ENCODE data around the gene CXCR6. TPM values are rescaled to one million over a fixed set of nuclear protein-coding genes. Genes with fewer than 3 reads are reported as not detected.

CXCR6 gene
- total RNA-seq: not detected in 3 replicates
- long read RNA-seq: 0 reads

- Mint-ChIP-seq H3K4me1 (ENCODE audit: low read depth) (peaks cover 7% of the 10 kb centered on the region), H3K36me3 (ENCODE audit: low read depth) (peaks cover 15% of the 10 kb centered on the region), H3K4me3 (ENCODE audit: unreplicated experiment) (no peak within 1 kb of the TSS), H3K27ac (ENCODE audit: unreplicated experiment) (no peak within 1 kb of the TSS), H3K9me3 (ENCODE audit: low read depth) (peaks cover 6% of the 10 kb centered on the region), H3K27me3 (ENCODE audit: low read depth) (no peaks in the 10 kb centered on the region)
- no peak for TF ChIP-seq CTCF (IDR thresholded peaks at IDR 0.05)
- DNase-seq (ENCODE audit: low spot score): no peak
Observed at GRCh38 chr3:45943207-45943846, at the start of gene CXCR6. CXCR6 (plus strand) TSS chr3:45943464; CDS start chr3:45946482, 3,018 bp downstream.

GRCh38 chr3:45894015-45894414, 49.2 kb upstream of the CXCR6 start:
- DNase-seq (ENCODE audit: low spot score): no peak
- TF ChIP-seq CTCF (IDR thresholded peaks at IDR 0.05): no peak
- Mint-ChIP-seq H3K27me3 (ENCODE audit: low read depth) (peaks cover 6% of the 10 kb centered on the region), H3K4me1 (ENCODE audit: low read depth) (peaks cover 24% of the 10 kb centered on the region), H3K9me3 (ENCODE audit: low read depth) (no peaks in the 10 kb centered on the region), H3K36me3 (ENCODE audit: low read depth) (no peaks in the 10 kb centered on the region), H3K27ac (ENCODE audit: unreplicated experiment) (no peak overlapping the region), H3K4me3 (ENCODE audit: unreplicated experiment) (no peak overlapping the region)

DNA sequence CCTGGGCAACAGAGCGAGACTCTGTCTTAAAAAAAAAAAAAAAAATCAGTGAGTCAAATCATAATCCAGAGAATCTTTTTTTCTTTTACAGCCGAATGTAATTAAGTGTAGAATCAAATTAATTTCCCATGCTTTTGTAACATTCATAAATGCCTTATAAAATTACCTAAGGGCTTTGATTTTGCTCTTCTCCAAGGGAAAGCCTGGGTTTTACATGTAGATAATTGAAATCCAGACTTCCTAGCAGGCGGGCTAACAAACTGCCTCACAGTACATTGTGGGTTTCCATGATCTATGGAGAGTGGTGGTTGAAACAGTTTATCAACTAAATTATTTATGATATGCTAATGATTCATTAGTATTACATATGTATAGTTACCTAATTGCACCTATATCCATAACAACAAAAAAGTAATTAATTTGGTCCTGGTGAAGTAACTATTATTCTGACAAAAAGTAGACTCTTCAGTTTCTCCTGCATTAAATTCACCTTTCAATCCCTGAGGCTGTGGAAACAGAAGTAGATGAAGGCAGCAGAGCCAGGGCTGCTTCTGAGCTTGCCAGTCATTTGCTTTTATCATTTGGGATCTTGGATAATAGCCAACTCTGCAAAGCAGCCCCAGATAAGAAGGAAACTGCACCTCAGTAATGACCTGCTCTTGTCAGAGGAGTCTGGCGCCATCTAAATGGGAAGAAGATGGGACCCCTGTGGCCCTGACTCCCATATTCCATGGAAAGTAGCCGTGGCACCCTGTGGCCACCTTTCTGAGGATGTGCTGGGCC, 47.4 kb upstream of the CXCR6 start:
- DNase-seq (ENCODE audit: low spot score): no peak
- peaks cover 21% of the 10 kb centered on the region for H3K4me1 Mint-ChIP-seq (ENCODE audit: low read depth)
- H3K27ac Mint-ChIP-seq (ENCODE audit: unreplicated experiment): no peak overlapping the region
- no peak for TF ChIP-seq CTCF (IDR thresholded peaks at IDR 0.05)
- no peaks in the 10 kb centered on the region for H3K36me3 Mint-ChIP-seq (ENCODE audit: low read depth)
- H3K9me3 Mint-ChIP-seq (ENCODE audit: low read depth): no peaks in the 10 kb centered on the region
- H3K4me3 Mint-ChIP-seq (ENCODE audit: unreplicated experiment): no peak overlapping the region
- peaks cover 6% of the 10 kb centered on the region for H3K27me3 Mint-ChIP-seq (ENCODE audit: low read depth)

- DNase-seq (ENCODE audit: low spot score): no peak
- peaks cover 2% of the 10 kb centered on the region for H3K27me3 Mint-ChIP-seq (ENCODE audit: low read depth)
- H3K4me3 Mint-ChIP-seq (ENCODE audit: unreplicated experiment): no peak overlapping the region
- peak overlapping the region; percentile 53 for H3K27ac Mint-ChIP-seq (ENCODE audit: unreplicated experiment)
- peaks cover 21% of the 10 kb centered on the region for H3K4me1 Mint-ChIP-seq (ENCODE audit: low read depth)
- H3K9me3 Mint-ChIP-seq (ENCODE audit: low read depth): no peaks in the 10 kb centered on the region
- no peak for TF ChIP-seq CTCF (IDR thresholded peaks at IDR 0.05)
- H3K36me3 Mint-ChIP-seq (ENCODE audit: low read depth): no peaks in the 10 kb centered on the region
Observed at GRCh38 chr3:45896956-45897355, 46.3 kb upstream of the CXCR6 start.

DNA sequence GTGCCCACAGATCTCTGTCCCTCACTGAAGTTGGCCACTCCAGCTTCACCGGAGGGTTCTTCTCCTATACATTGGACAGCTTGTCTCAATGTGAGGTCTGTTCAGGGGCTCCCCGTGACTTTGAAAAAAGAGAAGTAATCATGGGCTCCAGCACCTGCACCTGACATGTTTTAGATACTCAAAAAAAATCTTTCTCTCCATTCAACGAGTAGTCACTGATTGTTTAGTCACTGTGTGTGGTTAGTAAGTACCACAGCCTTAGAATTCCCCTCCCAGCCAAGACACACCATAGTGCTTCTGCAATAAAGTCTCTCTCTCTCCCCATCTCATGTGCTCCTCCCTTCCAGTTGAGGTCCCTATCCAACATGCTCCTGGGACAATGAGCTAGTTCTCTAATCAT, 38.3 kb upstream of the CXCR6 start:
- H3K27me3 Mint-ChIP-seq (ENCODE audit: low read depth): no peaks in the 10 kb centered on the region
- no peak for DNase-seq (ENCODE audit: low spot score)
- H3K36me3 Mint-ChIP-seq (ENCODE audit: low read depth): peaks cover 2% of the 10 kb centered on the region
- no peak overlapping the region for H3K27ac Mint-ChIP-seq (ENCODE audit: unreplicated experiment)
- H3K9me3 Mint-ChIP-seq (ENCODE audit: low read depth): no peaks in the 10 kb centered on the region
- TF ChIP-seq CTCF (IDR thresholded peaks at IDR 0.05): no peak
- H3K4me3 Mint-ChIP-seq (ENCODE audit: unreplicated experiment): no peak overlapping the region
- H3K4me1 Mint-ChIP-seq (ENCODE audit: low read depth): peaks cover 11% of the 10 kb centered on the region
